Stimulated activated CD4-positive, alpha-beta T cell treated with anti-CD3 and anti-CD28 coated beads, Interleukin-12 subunit alpha, Interleukin-12 subunit beta, amount 100 ng/mL, for 48 hours (primary cell): ENCODE measurements around the gene HOXC6.

Experiments
- DNase-seq, 3 donors: peaks; one replicate each; pipeline ENCODE4 v3.0.0-alpha.2; 2020; ENCODE audit warnings: low read depth in 2 of 3, low spot score in 1 of 3

Gene HOXC6

GRCh38 chr12:54012631-54013409, 15.4 kb upstream of the HOXC6 start:
- DNase-seq, result no peak

- no peak for DNase-seq
These were observed 13.7 kb upstream of the HOXC6 start for GRCh38 chr12:54014377-54015017.

GRCh38 chr12:54015018-54015931, 13.0 kb upstream of the HOXC6 start:
- DNase-seq, result no peak

- no peak for DNase-seq
These were observed 12.2 kb upstream of the HOXC6 start for GRCh38 chr12:54016051-54016450.

GRCh38 chr12:54016478-54016964, 11.7 kb upstream of the HOXC6 start:
- DNase-seq, result no peak

GRCh38 chr12:54017027-54017788, 11.0 kb upstream of the HOXC6 start:
- DNase-seq, result no peak

GRCh38 chr12:54017878-54018467, 10.3 kb upstream of the HOXC6 start:
- peak; percentile 45 to 58 (median 47) for DNase-seq

- DNase-seq, result no peak
These were observed 9.7 kb upstream of the HOXC6 start for GRCh38 chr12:54018468-54018984.

- no peak for DNase-seq
These were observed 9.0 kb upstream of the HOXC6 start for GRCh38 chr12:54019091-54019811.

- no peak for DNase-seq
These were observed 8.2 kb upstream of the HOXC6 start for GRCh38 chr12:54019924-54020590.

GRCh38 chr12:54020591-54021405, 7.4 kb upstream of the HOXC6 start:
- DNase-seq, result no peak

- no peak for DNase-seq
These were observed 6.7 kb upstream of the HOXC6 start for GRCh38 chr12:54021432-54022013.

GRCh38 chr12:54022960-54023884, 5.0 kb upstream of the HOXC6 start:
- no peak for DNase-seq

GRCh38 chr12:54024127-54024526, 4.1 kb upstream of the HOXC6 start:
- DNase-seq, result no peak

GRCh38 chr12:54024581-54025305, 3.5 kb upstream of the HOXC6 start:
- DNase-seq, result no peak
